Loucy (cell line): ENCODE data around the gene ACSS3.

Source experiments
- H2AFZ ChIP-seq: fragments of 200-600 bp; sonication (generic); 2 replicates; pipeline ENCODE4 v1.6.0; 2016; ENCODE audit warnings: antibody characterized with exemption, mild to moderate bottlenecking, low read length, moderate library complexity
- H3F3A ChIP-seq: fragments of 200-600 bp; 2 replicates; pipeline ENCODE4 v1.6.0; 2016; ENCODE audit warnings: antibody characterized with exemption, low read depth, mild to moderate bottlenecking
- H3K27me3 ChIP-seq: fragments of 200-600 bp; sonication (generic); 2 replicates; pipeline ENCODE4 v1.6.1; 2014; ENCODE audit warnings: low read length, mild to moderate bottlenecking; ENCODE audit not compliant: insufficient read depth, poor library complexity, severe bottlenecking
- H3K36me3 ChIP-seq: fragments of 200-600 bp; sonication (generic); 2 replicates; pipeline ENCODE4 v1.6.1; 2016; ENCODE audit warnings: low read length; ENCODE audit not compliant: insufficient read depth
- H3K4me1 ChIP-seq: fragments of 200-600 bp; sonication (generic); 2 replicates; pipeline ENCODE4 v1.5.1; 2014; ENCODE audit warnings: low read length, mild to moderate bottlenecking; ENCODE audit not compliant: insufficient read depth, poor library complexity, severe bottlenecking
- H3K4me2 ChIP-seq: fragments of 200-600 bp; sonication (generic); 2 replicates; pipeline ENCODE4 v1.6.0; 2014; ENCODE audit warnings: antibody characterized with exemption, low read length, low read depth, mild to moderate bottlenecking; ENCODE audit not compliant: poor library complexity, severe bottlenecking
- H3K4me3 ChIP-seq: fragments of 200-600 bp; sonication (generic); 2 replicates; pipeline ENCODE4 v1.5.1; 2014; ENCODE audit warnings: low read length, mild to moderate bottlenecking, mixed read lengths; ENCODE audit not compliant: poor library complexity, severe bottlenecking
- H3K79me2 ChIP-seq: fragments of 200-600 bp; sonication (generic); 2 replicates; pipeline ENCODE4 v1.6.1; 2014; ENCODE audit warnings: low read length; ENCODE audit not compliant: insufficient read depth
- H3K9ac ChIP-seq: fragments of 200-600 bp; sonication (generic); 2 replicates; pipeline ENCODE4 v1.6.0; 2014; ENCODE audit warnings: mild to moderate bottlenecking, low read depth, low read length, moderate library complexity; ENCODE audit not compliant: poor library complexity, severe bottlenecking
- H3K9me2 ChIP-seq: fragments of 200-600 bp; sonication (generic); replicated peaks from 2 replicates; pipeline ENCODE4 v1.6.1; 2016; ENCODE audit warnings: low read depth, low read length, mixed read lengths
- H3K9me3 ChIP-seq: fragments of 200-600 bp; sonication (generic); 2 replicates; pipeline ENCODE4 v1.6.1; 2014; ENCODE audit warnings: mild to moderate bottlenecking, antibody characterized with exemption, low read length, low read depth; ENCODE audit not compliant: insufficient read depth
- H4K20me1 ChIP-seq: fragments of 200-600 bp; sonication (generic); 2 replicates; pipeline ENCODE4 v1.6.0; 2014; ENCODE audit warnings: antibody characterized with exemption, low read length, mild to moderate bottlenecking; ENCODE audit not compliant: insufficient read depth, poor library complexity, severe bottlenecking
- CTCF ChIP-seq: fragments of 200-600 bp; sonication (generic); conservative IDR thresholded peaks from 2 replicates; pipeline ENCODE4 v1.5.1; 2014; ENCODE audit warnings: mild to moderate bottlenecking, antibody characterized with exemption, low read length
- EZH2phosphoT487 ChIP-seq: fragments of 200-600 bp; IDR thresholded peaks from 2 replicates; pipeline ENCODE4 v1.6.1; 2018; ENCODE audit warnings: antibody characterized with exemption, mild to moderate bottlenecking, moderate library complexity, borderline replicate concordance

Gene ACSS3

GRCh38 chr12:81077329-81077685 is 572 bp upstream of the ACSS3 start:
- no peak overlapping the region for H3K4me3 ChIP-seq
- TF ChIP-seq EZH2phosphoT487: no peak
- H3K4me2 ChIP-seq: no peak overlapping the region
- H3F3A ChIP-seq: no peaks in the 10 kb centered on the region
- no peaks in the 10 kb centered on the region for H3K27me3 ChIP-seq
- H3K36me3 ChIP-seq: no peaks in the 10 kb centered on the region
- H3K9me2 ChIP-seq: no peaks in the 10 kb centered on the region
- H3K9me3 ChIP-seq: no peaks in the 10 kb centered on the region
- no peaks in the 10 kb centered on the region for H4K20me1 ChIP-seq
- no peaks in the 10 kb centered on the region for H3K4me1 ChIP-seq
- H3K9ac ChIP-seq: no peak overlapping the region
- H3K79me2 ChIP-seq: no peaks in the 10 kb centered on the region
- H2AFZ ChIP-seq: no peak overlapping the region

- Histone ChIP-seq H3K9me3 (no peaks in the 10 kb centered on the region), H4K20me1 (no peaks in the 10 kb centered on the region), H3K9ac (no peak overlapping the region), H3K4me2 (no peak overlapping the region), H3K36me3 (no peaks in the 10 kb centered on the region), H3K27me3 (no peaks in the 10 kb centered on the region), H2AFZ (no peak overlapping the region), H3K79me2 (no peaks in the 10 kb centered on the region), H3K4me3 (no peak overlapping the region), H3F3A (no peaks in the 10 kb centered on the region), H3K4me1 (no peaks in the 10 kb centered on the region), H3K9me2 (no peaks in the 10 kb centered on the region)
- TF ChIP-seq CTCF (no peak), EZH2phosphoT487 (no peak)
These were observed 754 bp downstream of the ACSS3 start for GRCh38 chr12:81078469-81079196.

- Histone ChIP-seq H3K27me3 (no peaks in the 10 kb centered on the region), H3K36me3 (no peaks in the 10 kb centered on the region), H2AFZ (no peak overlapping the region), H3K9me2 (no peaks in the 10 kb centered on the region), H3K79me2 (no peaks in the 10 kb centered on the region), H4K20me1 (no peaks in the 10 kb centered on the region), H3K9me3 (no peaks in the 10 kb centered on the region), H3K4me2 (no peak overlapping the region), H3K9ac (no peak overlapping the region), H3K4me3 (no peak overlapping the region), H3K4me1 (no peaks in the 10 kb centered on the region), H3F3A (no peaks in the 10 kb centered on the region)
- TF ChIP-seq CTCF (no peak), EZH2phosphoT487 (no peak)
These were observed 1.6 kb downstream of the ACSS3 start for GRCh38 chr12:81079280-81080076.
